ENCODE data around the gene EGFLAM.

The EGFLAM gene

GRCh38 chr5:38258319-38259061 is at the start of gene EGFLAM:
EGFLAM (plus strand) TSS chr5:38258559; CDS start chr5:38258755, 196 bp downstream.
- Histone ChIP-seq H3K9me3 (ENCODE audit: insufficient read depth, low read depth, low read length) (peaks cover 2% of the 10 kb centered on the region; the same call in 1 of the 2 replicates), H3K4me1 (ENCODE audit: insufficient read depth, low read length) (peaks cover 7% of the 10 kb centered on the region), H3K9ac (ENCODE audit: low read depth, low read length) (no peak within 1 kb of the TSS), H3K36me3 (ENCODE audit: insufficient read depth, low read depth, low read length) (no peaks in the 10 kb centered on the region), H3K4me3 (ENCODE audit: low read length) (peak within 1 kb of the TSS; percentile 68), H3K27ac (ENCODE audit: low read length) (no peak within 1 kb of the TSS), H3K27me3 (ENCODE audit: insufficient read depth, low read length) (peaks cover 98% of the 10 kb centered on the region)

- no peaks in the 10 kb centered on the region for H3K36me3 ChIP-seq (ENCODE audit: insufficient read depth, low read depth, low read length)
- no peak overlapping the region for H3K27ac ChIP-seq (ENCODE audit: low read length)
- no peak overlapping the region for H3K4me3 ChIP-seq (ENCODE audit: low read length)
- no peak overlapping the region for H3K9ac ChIP-seq (ENCODE audit: low read depth, low read length)
- H3K9me3 ChIP-seq (ENCODE audit: insufficient read depth, low read depth, low read length), result no peaks in the 10 kb centered on the region
- no peaks in the 10 kb centered on the region for H3K27me3 ChIP-seq (ENCODE audit: insufficient read depth, low read length)
- H3K4me1 ChIP-seq (ENCODE audit: insufficient read depth, low read length), result no peaks in the 10 kb centered on the region
These were observed 49.5 kb upstream of the EGFLAM start for GRCh38 chr5:38208782-38209378.

DNA sequence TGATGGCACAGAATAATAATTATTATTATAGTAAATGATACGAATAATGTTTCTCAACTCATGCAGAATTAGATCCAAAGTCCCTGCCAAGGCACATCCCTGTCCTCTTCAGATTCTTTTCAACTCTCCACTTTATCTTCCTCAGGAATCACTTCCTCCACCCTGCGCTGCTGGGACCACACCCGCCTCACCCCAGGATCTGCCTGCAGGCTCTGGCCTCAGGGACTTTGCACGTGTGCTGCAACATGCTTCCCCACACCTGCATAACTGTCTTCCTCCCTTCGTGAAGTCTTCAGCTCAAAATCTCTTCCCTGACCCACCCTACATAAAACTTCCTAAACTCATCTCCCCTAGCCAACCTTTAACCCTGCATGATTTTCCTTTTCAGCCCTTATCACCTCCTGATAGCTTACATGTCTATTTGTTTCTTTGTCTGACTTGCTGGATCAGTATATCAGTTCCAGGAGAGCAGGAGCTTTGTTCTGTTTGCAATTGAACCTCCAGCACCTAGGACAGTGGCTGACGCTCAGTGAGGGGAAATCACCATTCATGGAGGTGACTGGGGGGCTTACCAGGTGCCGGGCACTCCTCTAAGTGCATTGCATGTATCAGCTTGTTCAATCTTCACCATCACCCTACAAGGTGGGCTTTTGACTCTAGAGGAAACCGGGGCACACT is 47.5 kb upstream of the EGFLAM start:
- no peak overlapping the region for H3K4me3 ChIP-seq (ENCODE audit: low read length)
- no peaks in the 10 kb centered on the region for H3K36me3 ChIP-seq (ENCODE audit: insufficient read depth, low read depth, low read length)
- no peaks in the 10 kb centered on the region for H3K9me3 ChIP-seq (ENCODE audit: insufficient read depth, low read depth, low read length)
- H3K9ac ChIP-seq (ENCODE audit: low read depth, low read length), result no peak overlapping the region
- no peak overlapping the region for H3K27ac ChIP-seq (ENCODE audit: low read length)
- no peaks in the 10 kb centered on the region for H3K4me1 ChIP-seq (ENCODE audit: insufficient read depth, low read length)
- H3K27me3 ChIP-seq (ENCODE audit: insufficient read depth, low read length), result no peaks in the 10 kb centered on the region

DNA sequence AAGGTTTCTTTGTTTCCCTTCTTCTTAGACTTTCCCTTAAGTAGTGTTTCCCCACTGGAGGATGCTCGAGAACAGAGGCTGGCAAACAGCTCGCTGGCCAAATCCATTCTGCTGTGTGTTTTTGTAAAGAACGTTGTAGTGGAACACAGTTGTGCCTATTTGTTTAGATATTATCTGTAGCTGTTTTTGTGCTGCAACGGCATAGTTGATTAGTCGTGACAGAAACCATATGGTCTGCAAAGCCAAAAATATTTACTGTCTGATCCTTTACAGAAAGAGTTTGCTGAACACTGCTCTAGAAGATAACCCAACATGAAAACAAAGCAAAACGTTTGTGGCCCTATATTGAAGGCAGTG is 47.0 kb upstream of the EGFLAM start:
- no peaks in the 10 kb centered on the region for H3K4me1 ChIP-seq (ENCODE audit: insufficient read depth, low read length)
- no peaks in the 10 kb centered on the region for H3K36me3 ChIP-seq (ENCODE audit: insufficient read depth, low read depth, low read length)
- no peaks in the 10 kb centered on the region for H3K27me3 ChIP-seq (ENCODE audit: insufficient read depth, low read length)
- H3K9ac ChIP-seq (ENCODE audit: low read depth, low read length), result no peak overlapping the region
- no peaks in the 10 kb centered on the region for H3K9me3 ChIP-seq (ENCODE audit: insufficient read depth, low read depth, low read length)
- no peak overlapping the region for H3K27ac ChIP-seq (ENCODE audit: low read length)
- no peak overlapping the region for H3K4me3 ChIP-seq (ENCODE audit: low read length)

GRCh38 chr5:38212307-38212706 is 46.1 kb upstream of the EGFLAM start:
- H3K4me1 ChIP-seq (ENCODE audit: insufficient read depth, low read length), result no peaks in the 10 kb centered on the region
- H3K27me3 ChIP-seq (ENCODE audit: insufficient read depth, low read length), result no peaks in the 10 kb centered on the region
- no peak overlapping the region for H3K27ac ChIP-seq (ENCODE audit: low read length)
- no peaks in the 10 kb centered on the region for H3K36me3 ChIP-seq (ENCODE audit: insufficient read depth, low read depth, low read length)
- no peak overlapping the region for H3K4me3 ChIP-seq (ENCODE audit: low read length)
- no peaks in the 10 kb centered on the region for H3K9me3 ChIP-seq (ENCODE audit: insufficient read depth, low read depth, low read length)
- no peak overlapping the region for H3K9ac ChIP-seq (ENCODE audit: low read depth, low read length)

DNA sequence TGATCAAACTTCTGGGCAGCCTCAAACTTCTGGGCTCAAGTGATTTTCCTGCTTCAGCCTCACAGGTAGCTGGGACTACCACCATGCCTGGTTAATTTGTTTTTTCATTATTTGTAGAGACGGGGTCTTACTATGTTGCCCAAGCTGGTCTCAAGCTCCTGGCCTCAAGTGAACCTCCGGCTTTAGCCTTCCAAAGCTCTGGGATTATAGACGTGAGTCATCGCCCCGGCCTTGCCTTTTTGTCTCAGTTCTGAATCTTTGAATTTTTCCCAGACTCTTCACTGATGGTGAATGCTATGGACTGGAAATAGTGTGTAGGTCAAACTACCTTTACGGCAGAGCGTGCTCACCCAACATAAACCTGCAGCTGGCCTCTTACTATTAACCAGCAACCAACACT is 32.3 kb upstream of the EGFLAM start:
- no peaks in the 10 kb centered on the region for H3K4me1 ChIP-seq (ENCODE audit: insufficient read depth, low read length)
- no peak overlapping the region for H3K9ac ChIP-seq (ENCODE audit: low read depth, low read length)
- no peak overlapping the region for H3K27ac ChIP-seq (ENCODE audit: low read length)
- no peaks in the 10 kb centered on the region for H3K9me3 ChIP-seq (ENCODE audit: insufficient read depth, low read depth, low read length)
- H3K4me3 ChIP-seq (ENCODE audit: low read length), result no peak overlapping the region
- no peaks in the 10 kb centered on the region for H3K27me3 ChIP-seq (ENCODE audit: insufficient read depth, low read length)
- no peaks in the 10 kb centered on the region for H3K36me3 ChIP-seq (ENCODE audit: insufficient read depth, low read depth, low read length)

GRCh38 chr5:38228914-38229313 is 29.4 kb upstream of the EGFLAM start:
- Histone ChIP-seq H3K9ac (ENCODE audit: low read depth, low read length) (no peak overlapping the region), H3K9me3 (ENCODE audit: insufficient read depth, low read depth, low read length) (no peaks in the 10 kb centered on the region), H3K27me3 (ENCODE audit: insufficient read depth, low read length) (no peaks in the 10 kb centered on the region), H3K4me1 (ENCODE audit: insufficient read depth, low read length) (no peaks in the 10 kb centered on the region), H3K27ac (ENCODE audit: low read length) (no peak overlapping the region), H3K36me3 (ENCODE audit: insufficient read depth, low read depth, low read length) (no peaks in the 10 kb centered on the region), H3K4me3 (ENCODE audit: low read length) (no peak overlapping the region)

- Histone ChIP-seq H3K36me3 (ENCODE audit: insufficient read depth, low read depth, low read length) (no peaks in the 10 kb centered on the region), H3K9ac (ENCODE audit: low read depth, low read length) (no peak overlapping the region), H3K4me3 (ENCODE audit: low read length) (no peak overlapping the region), H3K27ac (ENCODE audit: low read length) (no peak overlapping the region), H3K27me3 (ENCODE audit: insufficient read depth, low read length) (no peaks in the 10 kb centered on the region), H3K4me1 (ENCODE audit: insufficient read depth, low read length) (no peaks in the 10 kb centered on the region), H3K9me3 (ENCODE audit: insufficient read depth, low read depth, low read length) (peaks cover 8% of the 10 kb centered on the region; the same call in 1 of the 2 replicates)
These were observed 23.6 kb upstream of the EGFLAM start for GRCh38 chr5:38234737-38235136.

GRCh38 chr5:38237681-38238080 is 20.7 kb upstream of the EGFLAM start:
- Histone ChIP-seq H3K36me3 (ENCODE audit: insufficient read depth, low read depth, low read length) (no peaks in the 10 kb centered on the region), H3K4me1 (ENCODE audit: insufficient read depth, low read length) (no peaks in the 10 kb centered on the region), H3K27me3 (ENCODE audit: insufficient read depth, low read length) (no peaks in the 10 kb centered on the region), H3K9ac (ENCODE audit: low read depth, low read length) (no peak overlapping the region), H3K9me3 (ENCODE audit: insufficient read depth, low read depth, low read length) (peaks cover 8% of the 10 kb centered on the region; the same call in 1 of the 2 replicates), H3K27ac (ENCODE audit: low read length) (no peak overlapping the region), H3K4me3 (ENCODE audit: low read length) (no peak overlapping the region)

- Histone ChIP-seq H3K27ac (ENCODE audit: low read length) (no peak overlapping the region), H3K36me3 (ENCODE audit: insufficient read depth, low read depth, low read length) (no peaks in the 10 kb centered on the region), H3K4me1 (ENCODE audit: insufficient read depth, low read length) (no peaks in the 10 kb centered on the region), H3K9ac (ENCODE audit: low read depth, low read length) (no peak overlapping the region), H3K27me3 (ENCODE audit: insufficient read depth, low read length) (no peaks in the 10 kb centered on the region), H3K4me3 (ENCODE audit: low read length) (no peak overlapping the region), H3K9me3 (ENCODE audit: insufficient read depth, low read depth, low read length) (peaks cover 1% of the 10 kb centered on the region; the same call in 1 of the 2 replicates)
These were observed 18.1 kb upstream of the EGFLAM start for GRCh38 chr5:38240212-38240611.

DNA sequence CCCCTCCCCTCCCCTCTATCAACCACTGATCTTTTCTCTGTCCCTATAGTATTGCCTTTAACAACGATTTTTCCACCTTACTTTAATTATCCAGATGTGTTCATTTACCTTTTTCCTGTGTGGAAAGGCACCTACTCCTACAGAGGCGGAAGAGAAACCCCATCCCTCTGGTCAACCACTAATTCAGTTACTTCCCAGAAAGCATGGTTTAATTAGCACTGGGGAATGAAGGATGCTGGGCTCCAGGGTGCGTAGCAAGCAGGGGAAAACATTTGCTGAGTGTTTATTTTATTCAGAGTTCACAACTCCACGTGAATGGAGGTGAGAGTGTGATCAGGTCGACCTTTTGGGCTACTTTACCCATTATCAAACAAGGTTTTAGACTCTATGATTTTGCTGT is 16.7 kb upstream of the EGFLAM start:
- no peaks in the 10 kb centered on the region for H3K9me3 ChIP-seq (ENCODE audit: insufficient read depth, low read depth, low read length)
- no peaks in the 10 kb centered on the region for H3K4me1 ChIP-seq (ENCODE audit: insufficient read depth, low read length)
- no peak overlapping the region for H3K9ac ChIP-seq (ENCODE audit: low read depth, low read length)
- H3K36me3 ChIP-seq (ENCODE audit: insufficient read depth, low read depth, low read length), result no peaks in the 10 kb centered on the region
- no peak overlapping the region for H3K27ac ChIP-seq (ENCODE audit: low read length)
- no peak overlapping the region for H3K4me3 ChIP-seq (ENCODE audit: low read length)
- no peaks in the 10 kb centered on the region for H3K27me3 ChIP-seq (ENCODE audit: insufficient read depth, low read length)

DNA sequence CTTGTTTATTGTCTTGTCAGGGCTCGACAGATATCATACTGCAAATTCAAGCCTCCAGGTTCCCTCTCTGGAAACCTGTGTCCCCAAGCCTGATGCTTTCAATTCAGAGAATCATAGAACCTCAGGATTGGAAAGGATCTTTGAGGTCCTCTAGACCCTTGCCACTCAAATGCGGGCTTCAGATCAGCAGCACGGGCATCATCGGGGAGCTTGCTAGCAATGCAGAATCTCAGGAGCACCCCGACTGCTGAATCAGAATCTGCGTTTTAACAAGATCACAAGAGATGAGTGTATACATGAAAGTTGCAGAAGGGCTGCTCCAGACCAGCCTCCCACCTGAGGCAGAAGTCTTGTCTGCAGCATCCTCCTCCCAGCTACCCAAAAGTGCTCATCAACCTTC is 13.1 kb upstream of the EGFLAM start:
- Histone ChIP-seq H3K27ac (ENCODE audit: low read length) (no peak overlapping the region), H3K9ac (ENCODE audit: low read depth, low read length) (no peak overlapping the region), H3K4me1 (ENCODE audit: insufficient read depth, low read length) (no peaks in the 10 kb centered on the region), H3K27me3 (ENCODE audit: insufficient read depth, low read length) (no peaks in the 10 kb centered on the region), H3K9me3 (ENCODE audit: insufficient read depth, low read depth, low read length) (no peaks in the 10 kb centered on the region), H3K36me3 (ENCODE audit: insufficient read depth, low read depth, low read length) (no peaks in the 10 kb centered on the region), H3K4me3 (ENCODE audit: low read length) (no peak overlapping the region)
